Esophagus squamous epithelium (tissue), 5 donors: Measurements from ENCODE around the gene DOK5. TPM values are rescaled to one million over a fixed set of nuclear protein-coding genes. Genes with fewer than 3 reads are reported as not detected.

Experiments used
- DNase-seq: peaks from one replicate; lab custom pipeline; 2025; lab: John Stamatoyannopoulos, UW
- H3K27ac ChIP-seq, 4 donors: fragments of 200-600 bp; sonication (generic); one replicate each; pipeline ENCODE4 v1.5.1; 2016 to 2019; ENCODE audit warnings: mild to moderate bottlenecking in 1 of 4
- H3K27me3 ChIP-seq, 4 donors: fragments of 200-600 bp; sonication (generic); 1 replicate in 3 of 4; 2 replicates in 1 of 4; pipeline versions ENCODE4 v1.5.1 to v1.6.0; 2017 to 2021; ENCODE audit warnings: antibody characterized with exemption in 1 of 4
- H3K36me3 ChIP-seq, 3 donors: fragments of 200-600 bp; sonication (generic); one replicate each; pipeline ENCODE4 v1.5.1; 2016 to 2019
- H3K4me1 ChIP-seq, 3 donors: fragments of 200-600 bp; sonication (generic); one replicate each; pipeline ENCODE4 v1.5.1; 2017 to 2019
- H3K4me3 ChIP-seq, 4 donors: fragments of 200-600 bp; sonication (generic); 1 replicate in 3 of 4; 2 replicates in 1 of 4; pipeline ENCODE4 v1.5.1; 2016 to 2019; ENCODE audit warnings: mild to moderate bottlenecking in 2 of 4, moderate library complexity in 1 of 4
- H3K9me3 ChIP-seq, 3 donors: fragments of 200-600 bp; sonication (generic); one replicate each; pipeline ENCODE4 v1.5.1; 2016 to 2019
- POLR2A ChIP-seq, 4 donors: fragments of 450-650 bp; IDR thresholded peaks; one replicate each; pipeline ENCODE4 v1.6.1; 2017; ENCODE audit warnings: antibody characterized with exemption in 4 of 4, mild to moderate bottlenecking in 4 of 4, moderate library complexity in 3 of 4
- WGBS, 2 donors: methylation state at CpG; one replicate each; pipeline ENCODE4 v1.1.5; 2018; 5-methylcytosine and 5-hydroxymethylcytosine counted together
- intact Hi-C: fragments of 100-400 bp; cut with DNase I; formaldehyde crosslinking; loops from one replicate; pipeline ENCODE4 v1.15.0; 2022
- total RNA-seq, 4 donors: library from RNA; depleted of rRNA; stranded (reverse); fragments of >200 nt; gene quantifications; one replicate each; pipeline ENCODE4 v1.1.0, GENCODE V29; 2016
- TF ChIP-seq, protein P1 (sequence below), 6 experiments: fragments of 450-650 bp in 4 of 6; fragments of 200-600 bp in 2 of 6; sonication (generic) in 2 of 6; IDR thresholded peaks; one replicate each; pipeline ENCODE4 v1.5.1; 2016 to 2019; ENCODE audit warnings: antibody characterized with exemption in 6 of 6, mild to moderate bottlenecking in 4 of 6, moderate library complexity in 4 of 6
- donor health status: DM: yes; HTN: yes; CAD: no.

The DOK5 gene
- total RNA-seq, 4 donors from 2014 or later = 0.38 to 1.3 TPM; not detected in 2

DNA sequence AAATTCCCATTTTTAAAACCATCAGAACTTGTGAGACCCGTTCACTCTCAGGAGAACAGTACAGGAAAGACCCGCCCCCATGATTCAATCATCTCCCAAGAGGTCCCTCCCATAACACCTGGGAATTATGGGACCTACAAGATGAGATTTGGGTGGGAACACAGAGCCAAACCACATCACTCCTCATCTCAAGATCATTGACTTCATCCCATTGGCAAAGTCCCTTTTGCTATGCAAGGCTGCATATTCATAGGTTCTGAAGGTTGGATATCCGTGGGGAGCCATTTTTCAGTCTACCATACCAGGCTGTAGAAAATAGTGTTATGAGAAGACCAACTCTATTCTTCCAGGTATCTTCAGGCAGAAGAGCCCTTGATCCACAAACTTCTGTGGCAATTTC is 219.1 kb downstream of the DOK5 start:
- no peak for DNase-seq
- Histone ChIP-seq H3K36me3 (no peaks in the 10 kb centered on the region), H3K4me1 (no peaks in the 10 kb centered on the region), H3K9me3 (no peaks in the 10 kb centered on the region), H3K27ac (no peak overlapping the region), H3K27me3 (no peaks in the 10 kb centered on the region), H3K4me3 (no peak overlapping the region)
- no peak for TF ChIP-seq POLR2A (IDR thresholded peaks at IDR 0.05)
- TF ChIP-seq, protein P1, sequence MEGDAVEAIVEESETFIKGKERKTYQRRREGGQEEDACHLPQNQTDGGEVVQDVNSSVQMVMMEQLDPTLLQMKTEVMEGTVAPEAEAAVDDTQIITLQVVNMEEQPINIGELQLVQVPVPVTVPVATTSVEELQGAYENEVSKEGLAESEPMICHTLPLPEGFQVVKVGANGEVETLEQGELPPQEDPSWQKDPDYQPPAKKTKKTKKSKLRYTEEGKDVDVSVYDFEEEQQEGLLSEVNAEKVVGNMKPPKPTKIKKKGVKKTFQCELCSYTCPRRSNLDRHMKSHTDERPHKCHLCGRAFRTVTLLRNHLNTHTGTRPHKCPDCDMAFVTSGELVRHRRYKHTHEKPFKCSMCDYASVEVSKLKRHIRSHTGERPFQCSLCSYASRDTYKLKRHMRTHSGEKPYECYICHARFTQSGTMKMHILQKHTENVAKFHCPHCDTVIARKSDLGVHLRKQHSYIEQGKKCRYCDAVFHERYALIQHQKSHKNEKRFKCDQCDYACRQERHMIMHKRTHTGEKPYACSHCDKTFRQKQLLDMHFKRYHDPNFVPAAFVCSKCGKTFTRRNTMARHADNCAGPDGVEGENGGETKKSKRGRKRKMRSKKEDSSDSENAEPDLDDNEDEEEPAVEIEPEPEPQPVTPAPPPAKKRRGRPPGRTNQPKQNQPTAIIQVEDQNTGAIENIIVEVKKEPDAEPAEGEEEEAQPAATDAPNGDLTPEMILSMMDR (IDR thresholded peaks at IDR 0.05) = no peak
- 86 to 91% methylated on average over 3 of the region's 3 CpGs for WGBS, 2 donors
- intact Hi-C loops = no loop called here

DNA sequence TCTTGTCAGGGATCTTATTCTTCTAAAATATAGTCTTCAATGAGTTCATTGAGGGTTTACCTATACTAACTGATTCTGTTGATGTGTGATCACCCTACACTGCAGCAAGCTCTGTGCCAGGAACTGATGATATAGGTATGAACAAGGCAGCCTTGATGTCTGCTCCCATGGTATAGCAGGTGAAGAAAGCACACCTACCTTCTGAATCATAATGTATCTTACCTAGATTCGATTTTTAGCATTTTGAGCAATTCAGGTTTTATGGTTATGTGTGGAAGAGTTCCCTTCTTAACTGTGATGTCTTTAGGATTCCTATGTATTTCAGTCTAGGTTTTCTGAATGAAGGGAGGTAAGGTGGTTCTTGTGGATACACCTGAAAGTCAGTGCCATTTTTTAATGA is 223.0 kb downstream of the DOK5 start:
- TF ChIP-seq POLR2A (IDR thresholded peaks at IDR 0.05) = no peak
- TF ChIP-seq, protein P1 (IDR thresholded peaks at IDR 0.05) = no peak
- no peak for DNase-seq
- Histone ChIP-seq H3K4me3 (no peak overlapping the region), H3K27me3 (no peaks in the 10 kb centered on the region), H3K9me3 (no peaks in the 10 kb centered on the region), H3K36me3 (no peaks in the 10 kb centered on the region), H3K27ac (no peak overlapping the region), H3K4me1 (no peaks in the 10 kb centered on the region)
- intact Hi-C loops = no loop called here
- 20 to 33% methylated on average over 1 of the region's 1 CpG for WGBS, 2 donors
